Neural progenitor cell (in vitro differentiated cells): ENCODE measurements around the gene ANKRD66.

Experiments
- CTCF ChIP-seq: fragments of 200-600 bp; sonication (generic); IDR thresholded peaks from 2 replicates; pipeline ENCODE4 v1.5.1; 2017; ENCODE audit warnings: antibody characterized with exemption, mild to moderate bottlenecking
- EZH2 ChIP-seq: fragments of 200-600 bp; sonication (generic); IDR thresholded peaks from 2 replicates; pipeline ENCODE4 v1.6.1; 2017; ENCODE audit warnings: antibody characterized with exemption, mild to moderate bottlenecking, moderate library complexity

GRCh38 chr6:46711491-46711890 lies 35.2 kb upstream of the ANKRD66 start:
- TF ChIP-seq CTCF (no peak), EZH2 (no peak)
